OCI-LY1 (cell line): ENCODE data around the gene CNTN5.

ENCODE experiments used
- EZH2 ChIP-seq: fragments of 200-600 bp; sonication (generic), shearing (Covaris generic); IDR thresholded peaks from 2 replicates; pipeline ENCODE4 v1.8.0; 2017; ENCODE audit warnings: borderline replicate concordance, mixed run types, mild to moderate bottlenecking, antibody characterized with exemption, low read length, moderate library complexity, mixed read lengths
- TF ChIP-seq, protein P1 (sequence below): fragments of 200-600 bp; sonication (generic), shearing (Covaris generic); IDR thresholded peaks from 2 replicates; pipeline ENCODE4 v1.5.1; 2017; ENCODE audit warnings: mild to moderate bottlenecking, antibody characterized with exemption, low read length, moderate library complexity, mixed read lengths

DNA sequence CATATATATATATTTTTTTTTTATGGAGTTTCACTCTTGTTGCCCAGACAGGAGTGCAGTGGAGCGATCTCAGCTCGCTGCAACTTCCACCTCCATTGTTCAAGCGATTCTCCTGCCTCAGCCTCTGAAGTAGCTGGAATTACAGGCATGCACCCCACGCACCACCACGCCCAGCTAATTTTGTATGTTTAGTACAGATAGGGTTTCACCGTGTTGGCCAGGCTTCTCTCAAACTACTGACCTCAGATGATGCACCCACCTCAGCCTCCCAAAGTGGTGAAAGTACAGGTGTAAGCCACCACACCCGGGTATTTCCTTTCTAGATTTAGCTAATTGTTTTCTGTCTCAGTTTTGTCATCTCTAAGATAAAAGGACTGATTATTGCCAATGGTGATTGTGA, 821.1 kb downstream of the CNTN5 start:
- TF ChIP-seq EZH2 = no peak
- TF ChIP-seq, protein P1, sequence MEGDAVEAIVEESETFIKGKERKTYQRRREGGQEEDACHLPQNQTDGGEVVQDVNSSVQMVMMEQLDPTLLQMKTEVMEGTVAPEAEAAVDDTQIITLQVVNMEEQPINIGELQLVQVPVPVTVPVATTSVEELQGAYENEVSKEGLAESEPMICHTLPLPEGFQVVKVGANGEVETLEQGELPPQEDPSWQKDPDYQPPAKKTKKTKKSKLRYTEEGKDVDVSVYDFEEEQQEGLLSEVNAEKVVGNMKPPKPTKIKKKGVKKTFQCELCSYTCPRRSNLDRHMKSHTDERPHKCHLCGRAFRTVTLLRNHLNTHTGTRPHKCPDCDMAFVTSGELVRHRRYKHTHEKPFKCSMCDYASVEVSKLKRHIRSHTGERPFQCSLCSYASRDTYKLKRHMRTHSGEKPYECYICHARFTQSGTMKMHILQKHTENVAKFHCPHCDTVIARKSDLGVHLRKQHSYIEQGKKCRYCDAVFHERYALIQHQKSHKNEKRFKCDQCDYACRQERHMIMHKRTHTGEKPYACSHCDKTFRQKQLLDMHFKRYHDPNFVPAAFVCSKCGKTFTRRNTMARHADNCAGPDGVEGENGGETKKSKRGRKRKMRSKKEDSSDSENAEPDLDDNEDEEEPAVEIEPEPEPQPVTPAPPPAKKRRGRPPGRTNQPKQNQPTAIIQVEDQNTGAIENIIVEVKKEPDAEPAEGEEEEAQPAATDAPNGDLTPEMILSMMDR = no peak
